Right atrium auricular region (tissue), 2 donors: Measurements from ENCODE around the gene PNMA6A. TPM values are rescaled to one million over a fixed set of nuclear protein-coding genes. Genes with fewer than 3 reads are reported as not detected.
"Not testable (repeated sequence)": the region's sequence is repeated elsewhere in the genome, so short reads cannot be mapped to it uniquely, and the experiment has no call there.

Source experiments
- DNase-seq: peaks from one replicate; pipeline ENCODE4 v3.0.0-alpha.2; 2019; ENCODE audit warnings: low spot score
- H3K27ac ChIP-seq, 2 donors: fragments of 200-600 bp; sonication (generic); 1 replicate in 1 of 2; 2 replicates in 1 of 2; pipeline ENCODE4 v1.5.1; 2016 to 2019
- H3K27me3 ChIP-seq, 2 donors: fragments of 200-600 bp; sonication (generic); one replicate each; pipeline versions ENCODE4 v1.5.1 to v1.6.0; 2017 to 2019
- H3K36me3 ChIP-seq: fragments of 200-600 bp; sonication (generic); one replicate; pipeline ENCODE4 v1.5.1; 2016
- H3K4me1 ChIP-seq, 2 donors: fragments of 200-600 bp; sonication (generic); one replicate each; pipeline versions ENCODE4 v1.5.1 to v1.6.0; 2017 to 2019
- H3K4me3 ChIP-seq, 2 donors: fragments of 200-600 bp; sonication (generic); 1 replicate in 1 of 2; 2 replicates in 1 of 2; pipeline ENCODE4 v1.5.1; 2017 to 2019; ENCODE audit warnings: mild to moderate bottlenecking in 1 of 2, moderate library complexity in 1 of 2
- H3K9me3 ChIP-seq, 2 donors: fragments of 200-600 bp; sonication (generic); one replicate each; pipeline ENCODE4 v1.5.1; 2019
- total RNA-seq, 2 donors: library from RNA; depleted of rRNA; stranded (reverse); fragments of >200 nt; gene quantifications; one replicate each; pipeline ENCODE4 v1.1.0, GENCODE V29; 2016

The PNMA6A gene
- total RNA-seq, 2 donors from 2014 or later, result 1.7 to 2.9 TPM

- not testable (repeated sequence) for H3K4me3 ChIP-seq, H3K36me3 ChIP-seq, H3K4me1 ChIP-seq, H3K27ac ChIP-seq, DNase-seq, H3K27me3 ChIP-seq, H3K9me3 ChIP-seq
Observed at GRCh38 chrX:153117754-153118153, 45.5 kb downstream of the PNMA6A start.

- H3K4me3 ChIP-seq, DNase-seq, H3K27me3 ChIP-seq, H3K27ac ChIP-seq, H3K9me3 ChIP-seq, H3K36me3 ChIP-seq, H3K4me1 ChIP-seq: not testable (repeated sequence)
Observed at GRCh38 chrX:153120230-153120629, 48.0 kb downstream of the PNMA6A start.

GRCh38 chrX:153123468-153123867 lies 51.2 kb downstream of the PNMA6A start:
- not testable (repeated sequence) for H3K4me3 ChIP-seq, H3K9me3 ChIP-seq, H3K4me1 ChIP-seq, H3K27ac ChIP-seq, H3K36me3 ChIP-seq, DNase-seq, H3K27me3 ChIP-seq

Other genes starting within 250 kb of the PNMA6A start
- 10 to 100 TPM; 23.3 to 23.5 TPM for gene CETN2, start 241.7 kb upstream of the PNMA6A start, total RNA-seq
- 10 to 100 TPM; 14.1 to 28.1 TPM for gene NSDHL, start 241.4 kb upstream of the PNMA6A start, total RNA-seq
- 1 to 10 TPM; 1.3 to 2.0 TPM for gene ZNF185, start 174.4 kb upstream of the PNMA6A start, total RNA-seq
- gene PNMA5, start 78.3 kb upstream of the PNMA6A start, total RNA-seq, result not detected
- 1 to 10 TPM in 1 of 2 donors, under 1 TPM in 1; 0.63 to 2.6 TPM for gene PNMA3, start 16.0 kb upstream of the PNMA6A start, total RNA-seq
- gene MAGEA1, start 106.8 kb downstream of the PNMA6A start, total RNA-seq, result not detected
- not detected for gene PNMA6F, start 249.3 kb downstream of the PNMA6A start, total RNA-seq